Stimulated activated CD4-positive, alpha-beta T cell treated with anti-CD3 and anti-CD28 coated beads, Interleukin-1b, Interleukin-23, amount 100 ng/mL, for 1 hour (primary cell): ENCODE results near the gene CD80.
"Not testable (repeated sequence)": the region's sequence is repeated elsewhere in the genome, so short reads cannot be mapped to it uniquely, and the experiment has no call there.

Experiments used
- DNase-seq, 2 donors: peaks; one replicate each; pipeline ENCODE4 v3.0.0-alpha.2; 2020; ENCODE audit warnings: low read depth in 2 of 2

Gene CD80, protein sequence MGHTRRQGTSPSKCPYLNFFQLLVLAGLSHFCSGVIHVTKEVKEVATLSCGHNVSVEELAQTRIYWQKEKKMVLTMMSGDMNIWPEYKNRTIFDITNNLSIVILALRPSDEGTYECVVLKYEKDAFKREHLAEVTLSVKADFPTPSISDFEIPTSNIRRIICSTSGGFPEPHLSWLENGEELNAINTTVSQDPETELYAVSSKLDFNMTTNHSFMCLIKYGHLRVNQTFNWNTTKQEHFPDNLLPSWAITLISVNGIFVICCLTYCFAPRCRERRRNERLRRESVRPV

DNA sequence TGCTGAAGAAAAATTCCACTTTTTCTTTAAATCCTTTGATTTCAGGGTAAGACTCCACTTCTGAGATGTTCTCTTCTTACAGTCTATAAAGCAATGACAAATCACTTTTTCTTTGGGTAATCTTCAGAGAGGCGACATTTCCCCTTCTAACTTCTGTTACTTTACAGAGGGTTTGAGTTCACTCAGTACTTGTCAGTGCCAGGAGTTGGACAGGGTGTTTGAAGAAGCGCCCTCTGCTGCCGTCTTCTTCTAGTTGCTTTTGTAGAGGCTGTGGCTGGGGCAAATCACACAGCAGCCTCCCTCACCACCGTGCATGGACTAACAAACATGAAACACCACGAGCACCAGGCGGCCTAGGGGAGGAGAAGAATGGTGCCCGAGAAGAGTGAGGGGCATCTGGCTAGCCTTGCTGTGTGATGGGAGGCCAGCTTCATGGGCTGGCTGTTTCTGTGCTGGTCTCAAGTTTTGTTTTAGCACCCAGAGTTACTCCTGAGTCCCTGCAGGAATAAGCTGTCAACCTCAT lies at the start of gene CD80:
Gene CD80 (minus strand): TSS at position 174 of the 523 bp plus-strand sequence. CDS start 1,886 bp downstream, outside the sequence.
- DNase-seq, result peak; percentile 23 to 29

DNA sequence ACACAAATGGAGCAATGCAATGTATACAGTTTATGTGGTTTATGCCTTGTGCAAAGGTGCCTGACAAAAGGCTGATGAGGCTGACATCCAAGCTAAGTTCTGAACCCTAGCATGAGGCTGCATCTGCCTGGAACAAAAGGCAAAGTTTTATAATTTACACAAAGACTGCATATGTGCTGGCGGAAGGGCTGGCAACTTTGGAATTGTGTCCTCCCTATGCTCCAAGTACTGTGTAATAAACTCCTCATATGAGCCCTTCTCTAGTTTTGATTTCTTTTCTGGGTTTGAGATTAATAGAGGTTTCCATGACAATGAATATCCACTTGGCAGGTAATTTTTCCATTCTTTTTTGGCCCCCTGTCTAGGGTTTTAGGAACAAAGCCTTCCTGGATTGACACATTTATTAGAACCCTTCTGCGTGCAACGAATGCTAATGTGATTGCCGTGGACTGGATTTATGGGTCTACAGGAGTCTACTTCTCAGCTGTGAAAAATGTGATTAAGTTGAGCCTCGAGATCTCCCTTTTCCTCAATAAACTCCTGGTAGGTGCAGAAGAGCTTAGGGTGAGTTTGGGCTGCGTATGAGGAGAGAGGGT lies 49.1 kb upstream of the CD80 start:
- no peak for DNase-seq

DNA sequence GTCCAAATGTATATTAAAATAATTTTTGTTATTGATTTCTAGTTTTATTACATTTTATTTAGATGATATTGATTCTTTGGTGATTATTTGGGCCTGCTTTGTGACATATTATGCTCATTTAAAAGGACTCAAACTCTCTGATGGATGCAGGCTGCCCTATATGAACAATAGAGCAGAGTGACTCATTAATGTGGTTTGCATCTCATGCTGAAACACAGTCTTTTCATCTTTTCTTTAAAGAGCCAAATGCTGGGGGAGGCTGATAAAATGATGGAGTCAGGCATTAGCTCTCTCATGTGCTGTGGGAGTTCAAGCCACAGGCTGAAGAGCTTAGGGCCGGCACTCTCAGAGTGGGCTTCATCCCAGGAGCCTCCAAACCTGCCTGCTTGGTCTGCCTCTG lies 45.5 kb upstream of the CD80 start:
- no peak for DNase-seq

DNA sequence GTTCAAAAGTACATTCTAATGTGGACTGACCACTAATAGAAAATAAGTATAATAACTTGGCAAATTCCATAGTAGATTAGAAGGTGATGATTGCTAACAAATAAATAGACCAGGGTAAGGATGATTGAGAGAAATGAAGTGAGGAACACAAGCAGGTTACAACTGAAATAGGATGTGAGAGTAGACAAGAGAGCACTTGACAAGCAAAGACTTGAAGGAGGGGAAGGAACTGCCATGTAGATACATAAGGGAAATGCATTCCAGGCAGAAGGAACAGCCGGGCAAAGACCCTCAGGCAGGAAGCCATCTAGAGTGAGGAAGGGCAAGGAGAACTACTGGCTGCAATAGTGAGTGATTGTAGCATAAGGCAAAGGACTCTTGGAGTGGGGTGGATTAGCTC lies 43.3 kb upstream of the CD80 start:
- DNase-seq, result no peak

DNA sequence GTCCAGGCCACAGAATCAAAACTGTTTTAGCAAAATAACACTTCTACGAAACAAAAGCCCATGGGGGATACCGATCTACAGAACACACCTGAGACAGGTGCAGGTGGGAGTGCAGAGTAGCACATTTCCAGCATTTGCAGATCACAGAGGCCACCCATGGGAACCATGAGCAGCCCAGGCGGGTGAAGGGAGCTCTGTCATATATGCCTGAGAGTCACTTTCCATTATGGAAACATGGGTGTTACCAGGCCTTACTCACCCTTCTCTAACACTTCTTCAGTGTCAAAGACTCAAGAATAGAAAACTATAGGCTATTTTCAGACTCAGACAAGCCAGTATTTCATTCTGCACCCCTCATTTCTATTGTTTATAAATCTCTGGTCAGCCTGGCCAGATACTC lies 41.7 kb upstream of the CD80 start:
- DNase-seq, result no peak

DNA sequence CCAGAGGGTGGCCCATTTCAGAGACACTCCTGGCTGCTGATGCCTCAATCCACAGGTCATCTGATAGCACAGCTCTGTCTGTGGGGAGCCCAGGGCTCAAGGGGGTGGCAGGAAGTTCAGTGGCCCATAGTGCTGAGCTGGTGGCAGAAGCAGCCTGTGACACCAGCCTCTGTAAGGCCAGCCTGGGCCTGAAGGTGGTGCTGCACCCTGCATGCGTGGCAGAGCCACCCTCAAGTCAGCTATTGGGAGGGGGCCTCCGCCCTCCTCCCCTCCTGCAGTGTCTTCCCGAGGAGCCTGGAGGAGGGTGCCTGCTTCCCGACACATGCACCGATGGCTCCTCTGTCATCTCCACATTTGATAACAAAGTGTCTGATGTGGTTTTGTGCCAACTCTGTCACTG lies 41.3 kb upstream of the CD80 start:
- DNase-seq, result no peak

DNA sequence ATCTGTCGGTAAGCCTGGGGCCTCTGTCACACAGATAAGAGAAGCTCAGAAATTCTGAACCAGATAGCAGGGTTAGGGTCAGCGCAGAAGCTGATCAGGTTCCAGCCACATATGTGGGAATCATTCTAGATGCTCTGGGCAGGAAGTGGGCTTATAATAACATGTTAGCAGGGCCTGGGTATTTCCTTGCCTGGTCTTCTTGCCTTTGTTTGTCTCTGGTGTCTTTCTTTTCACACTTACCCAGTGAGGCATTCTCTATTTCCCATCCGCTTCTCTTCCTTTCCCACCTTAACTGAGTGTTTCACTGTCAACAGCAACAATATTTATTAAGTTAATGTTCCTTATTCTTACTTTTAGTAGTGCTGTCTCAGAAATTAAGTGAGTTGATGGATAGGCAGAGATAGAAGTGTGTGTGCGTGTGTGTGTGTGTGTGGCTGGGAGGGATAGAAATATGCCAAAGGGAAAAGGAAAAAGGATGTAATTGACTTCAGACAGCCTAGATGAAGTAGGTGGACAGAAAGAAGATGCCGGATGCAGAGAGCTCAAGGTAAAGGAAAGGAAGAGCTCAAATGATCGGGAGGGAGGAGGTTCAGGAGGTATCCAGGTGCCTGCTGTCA lies 40.3 kb upstream of the CD80 start:
- no peak for DNase-seq

DNA sequence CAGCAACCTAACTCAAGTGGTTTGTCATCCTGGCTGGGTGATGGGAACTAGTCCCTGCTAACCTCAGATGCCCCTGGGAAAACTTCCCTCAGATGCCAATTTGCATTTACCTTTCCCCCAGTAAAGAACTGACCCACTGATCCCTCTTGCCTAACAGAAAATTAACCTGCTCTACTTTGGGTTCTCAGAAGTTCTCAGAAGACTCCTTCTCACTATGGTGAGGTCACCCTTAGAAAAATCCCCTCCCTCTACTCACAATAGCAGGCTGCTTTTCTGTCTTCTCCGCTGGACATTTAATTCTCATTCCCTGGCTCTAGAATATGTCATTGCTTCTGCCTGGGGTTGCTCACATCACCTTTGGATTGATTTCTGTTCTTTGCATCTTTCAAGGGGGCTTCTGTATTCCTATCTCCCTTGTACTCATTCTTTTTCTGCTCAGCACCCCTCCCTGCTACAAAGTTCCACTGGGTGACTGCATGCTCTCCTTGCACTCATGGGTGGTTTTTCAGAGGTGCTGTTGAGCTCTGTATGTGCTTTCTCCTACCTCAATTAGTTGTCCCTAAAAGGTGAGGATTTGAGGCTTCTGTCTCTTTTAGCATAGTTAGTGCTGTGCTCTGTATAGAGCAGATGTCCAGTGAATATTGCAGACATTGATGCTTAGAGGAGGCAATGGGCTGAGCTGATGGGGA lies 39.1 kb upstream of the CD80 start:
- DNase-seq, result no peak

DNA sequence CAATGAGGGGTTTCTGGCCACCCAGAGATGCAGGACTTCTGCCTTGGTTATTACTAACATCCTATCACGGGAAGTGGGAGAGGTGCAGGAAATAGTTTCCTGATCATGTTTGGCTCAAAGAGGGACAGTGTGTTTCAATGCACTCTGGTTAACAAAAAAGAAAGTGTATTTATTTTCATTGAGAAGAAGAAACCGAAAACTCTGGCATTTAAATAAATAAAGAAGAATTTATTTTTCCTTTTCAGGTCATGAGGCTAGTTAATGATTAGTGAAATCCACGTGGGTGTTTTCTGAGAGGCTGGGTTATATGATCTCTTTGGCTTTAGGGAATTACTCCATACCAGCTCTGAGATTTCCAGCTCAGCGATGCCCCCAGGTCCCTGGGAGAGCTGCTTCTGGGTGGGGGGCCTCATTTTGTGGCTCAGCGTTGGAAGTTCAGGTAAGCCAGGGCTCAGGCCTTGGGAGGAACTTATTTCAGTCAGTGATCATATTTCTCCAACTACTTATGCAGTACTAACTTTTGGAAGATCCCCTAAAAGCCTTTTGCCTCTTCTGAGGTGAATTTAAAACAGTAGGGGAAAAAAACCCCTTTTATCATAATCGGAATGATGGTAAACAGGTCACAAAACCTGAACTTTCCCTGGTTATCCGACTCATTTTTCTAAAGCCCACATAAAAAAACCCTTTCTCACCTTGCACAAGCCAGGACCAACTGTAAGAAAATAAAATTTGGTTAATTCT lies 38.3 kb upstream of the CD80 start, which contains the start of gene PLA1A:
Gene PLA1A (plus strand): TSS at position 338 of the 741 bp plus-strand sequence. CDS start 29 bp downstream, at position 367.
- DNase-seq, result no peak

DNA sequence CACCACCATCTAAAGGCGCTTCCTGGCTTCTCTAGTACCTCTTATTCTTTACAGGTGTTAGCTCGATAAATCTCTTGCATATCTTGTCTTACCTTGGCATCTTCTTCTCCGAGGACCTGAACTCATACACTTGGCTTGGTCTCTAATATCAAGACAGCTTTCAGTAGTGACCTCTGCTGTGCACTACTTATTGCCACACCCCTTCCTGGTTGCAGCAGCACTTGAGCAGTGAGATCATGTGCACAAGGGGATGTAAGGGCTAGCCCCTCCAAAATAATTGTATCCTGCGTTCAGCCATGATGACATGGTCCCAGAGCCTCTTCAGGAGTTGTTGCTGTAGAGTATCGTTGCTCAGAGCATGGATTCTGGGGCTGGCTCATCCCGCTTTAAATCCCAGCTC lies 37.0 kb upstream of the CD80 start:
- no peak for DNase-seq

DNA sequence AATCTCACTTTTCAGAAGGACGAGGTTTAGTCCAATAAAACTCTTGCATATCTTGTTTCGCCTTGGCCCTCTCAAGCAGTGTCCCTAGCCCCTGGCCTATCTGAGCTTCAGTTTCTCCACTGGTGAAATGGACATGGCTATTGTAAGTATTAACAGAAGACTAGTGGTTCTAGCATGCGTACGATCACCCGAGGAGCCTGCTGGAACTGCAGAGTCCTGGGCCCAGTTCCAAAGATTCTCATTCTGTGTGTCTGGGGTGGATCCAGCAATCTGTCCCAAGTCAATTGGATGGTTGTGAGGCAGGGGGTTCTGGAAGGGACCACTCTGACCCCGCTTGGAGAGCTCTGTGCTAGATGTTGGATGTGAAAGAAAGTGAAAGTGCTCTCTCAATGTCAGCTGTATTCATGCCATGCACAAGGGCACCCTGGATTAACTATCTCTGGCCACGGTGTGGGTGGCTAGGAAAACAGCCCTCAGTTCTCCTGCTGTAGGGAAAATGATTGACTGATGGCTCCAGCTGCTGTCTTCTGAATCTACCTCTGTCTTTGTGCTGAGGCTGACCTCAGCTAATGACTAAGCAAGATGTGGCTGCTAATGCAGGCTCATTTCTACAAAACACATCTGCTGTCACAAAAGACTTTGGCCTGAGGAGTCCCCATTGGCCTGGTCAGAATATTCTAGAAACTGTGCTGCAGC lies 36.4 kb upstream of the CD80 start:
- no peak for DNase-seq

DNA sequence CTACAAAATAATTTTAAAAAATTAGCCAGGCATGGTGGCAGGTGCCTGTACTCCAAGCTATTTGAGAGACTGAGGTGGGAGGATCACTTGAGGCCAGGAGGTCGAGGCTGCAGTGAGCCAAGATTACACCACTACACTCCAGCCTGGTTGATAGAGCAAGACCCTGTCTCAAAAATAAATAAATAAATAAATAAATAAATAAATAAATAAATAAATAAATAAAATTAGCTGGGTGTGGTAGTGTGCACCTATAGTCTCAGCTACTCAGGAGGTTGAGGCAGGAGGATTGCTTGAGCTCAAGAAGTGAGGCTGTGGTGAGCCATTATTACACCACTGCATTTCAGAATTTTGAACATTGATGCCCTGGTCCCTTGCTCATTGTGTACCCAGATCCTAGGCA lies 35.5 kb upstream of the CD80 start:
- DNase-seq, result not testable (repeated sequence)

DNA sequence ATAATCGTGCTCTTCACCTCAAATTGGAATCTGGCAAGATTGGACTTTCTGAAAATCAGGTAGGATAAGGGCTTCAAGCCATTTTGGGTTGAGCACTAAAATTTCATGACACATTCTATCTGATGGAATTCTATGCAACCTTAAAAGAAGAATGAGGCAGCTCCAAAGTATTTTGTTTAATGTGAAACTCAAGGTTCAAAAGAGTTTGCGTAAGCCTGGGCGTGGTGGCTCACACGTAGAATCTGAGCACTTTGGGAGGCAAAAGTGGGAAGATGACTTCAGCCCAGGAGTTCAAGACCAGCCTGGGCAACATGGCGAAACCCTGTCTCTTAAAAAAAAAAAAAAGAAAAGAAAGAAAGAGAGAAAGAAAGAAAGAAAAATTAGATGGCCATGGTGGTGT lies 34.7 kb upstream of the CD80 start:
- no peak for DNase-seq

DNA sequence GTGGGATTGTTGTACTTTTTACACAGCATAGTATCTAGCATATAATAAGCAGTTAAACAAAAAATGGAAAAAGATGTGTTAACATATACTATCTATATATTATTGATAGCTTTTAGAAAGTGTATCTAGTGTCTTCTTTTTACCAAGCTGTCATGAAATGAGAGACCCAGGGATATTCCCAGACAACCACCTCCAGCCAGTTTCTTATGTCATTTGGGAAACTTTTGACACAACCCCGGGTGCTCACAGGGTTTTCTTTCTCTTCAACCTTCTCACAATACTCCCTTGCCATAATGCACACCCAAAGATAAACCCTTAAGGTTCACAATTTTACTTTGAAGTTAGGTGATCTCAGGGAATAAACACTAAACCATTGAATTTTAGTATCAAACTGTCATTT lies 33.4 kb upstream of the CD80 start:
- no peak for DNase-seq

DNA sequence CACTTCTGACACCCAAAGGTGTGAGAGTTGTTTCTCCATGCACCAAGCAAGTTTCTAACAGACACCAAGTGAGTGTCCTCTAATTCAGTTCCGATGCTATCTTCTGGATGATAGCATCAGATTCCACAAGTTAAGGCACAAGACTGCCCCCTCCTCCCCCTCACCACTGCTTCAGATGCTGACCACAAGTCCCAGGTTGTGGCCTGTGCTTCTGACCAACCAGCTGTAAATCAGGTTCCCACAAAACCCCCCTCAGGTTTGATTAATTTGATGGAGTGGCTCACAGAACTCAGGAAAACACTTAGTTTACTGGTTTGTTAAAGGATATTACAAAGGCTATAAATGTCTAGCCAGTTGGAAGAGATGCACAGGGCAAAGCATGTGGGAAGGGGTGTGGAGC lies 31.3 kb upstream of the CD80 start:
- no peak for DNase-seq

DNA sequence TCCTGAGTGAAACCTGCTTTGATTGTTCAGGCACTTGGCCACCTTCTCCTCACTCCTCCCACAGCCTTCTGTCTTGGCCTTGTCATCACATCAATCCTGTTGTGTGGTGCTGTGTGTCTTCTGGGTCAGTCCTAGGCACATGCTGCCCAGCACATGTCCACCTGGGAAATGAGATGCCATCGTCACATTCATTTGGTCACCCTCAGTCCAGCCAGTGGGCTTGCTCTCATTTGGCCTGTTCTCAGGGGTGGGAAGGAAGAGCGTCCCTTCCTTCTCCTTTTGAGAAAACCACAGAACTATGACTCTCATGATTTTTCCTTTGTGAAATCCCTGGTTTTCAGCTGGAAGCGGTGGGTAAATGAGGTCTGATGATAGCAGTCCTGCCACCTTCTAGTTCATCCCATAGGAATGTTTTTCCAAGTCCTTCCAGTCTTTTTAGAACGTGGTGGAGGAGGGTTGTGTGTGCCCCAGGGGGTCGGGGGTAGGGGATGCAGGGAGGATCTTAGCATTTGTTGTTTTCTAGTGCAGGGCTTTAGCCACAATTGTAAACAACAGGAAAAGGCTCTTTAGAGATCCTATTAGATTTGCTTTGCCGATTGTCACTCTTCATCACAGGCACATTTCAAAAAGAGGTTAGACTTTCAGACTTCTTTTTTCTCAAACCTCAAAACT lies 29.8 kb upstream of the CD80 start:
- no peak for DNase-seq

DNA sequence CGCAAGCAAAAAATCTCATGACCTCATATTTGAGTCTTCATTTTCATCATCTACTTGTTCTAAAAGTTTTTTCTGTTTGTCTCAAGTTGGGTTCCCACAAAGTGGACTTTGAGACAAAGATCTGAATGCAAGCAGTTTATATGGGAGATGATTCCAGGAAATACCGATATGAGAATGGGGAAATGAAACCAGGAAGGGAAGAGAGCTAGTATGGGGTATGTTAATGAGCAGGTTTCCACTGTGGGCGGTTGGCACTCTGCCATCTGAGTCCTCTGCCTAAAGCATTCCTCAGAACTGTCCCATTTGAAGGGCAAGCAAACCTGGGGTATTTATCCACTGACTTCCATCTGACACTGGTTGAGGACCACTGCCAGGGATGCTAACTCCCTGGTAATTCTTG lies 28.7 kb upstream of the CD80 start:
- no peak for DNase-seq

DNA sequence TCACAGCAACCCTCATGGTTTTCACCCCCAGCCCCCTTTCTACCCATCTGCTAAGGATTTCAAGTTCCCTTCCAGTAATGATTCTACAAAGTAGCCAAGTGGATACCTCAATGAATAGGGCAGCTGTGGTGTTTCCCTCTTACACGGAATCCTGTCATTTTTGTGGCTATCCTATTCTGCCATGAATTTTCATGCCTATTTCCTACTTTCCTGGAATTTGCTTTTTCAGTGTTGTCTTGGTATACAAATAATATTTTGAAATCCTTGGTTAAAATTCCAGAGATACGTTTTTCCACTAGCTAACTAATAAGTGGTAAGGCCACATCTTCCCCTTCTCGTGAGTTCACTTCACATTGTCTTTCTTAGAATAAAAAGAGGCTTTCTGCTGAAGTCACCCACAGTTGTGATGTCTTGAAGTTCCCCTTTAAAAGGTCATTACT lies 27.3 kb upstream of the CD80 start:
- DNase-seq, result no peak

DNA sequence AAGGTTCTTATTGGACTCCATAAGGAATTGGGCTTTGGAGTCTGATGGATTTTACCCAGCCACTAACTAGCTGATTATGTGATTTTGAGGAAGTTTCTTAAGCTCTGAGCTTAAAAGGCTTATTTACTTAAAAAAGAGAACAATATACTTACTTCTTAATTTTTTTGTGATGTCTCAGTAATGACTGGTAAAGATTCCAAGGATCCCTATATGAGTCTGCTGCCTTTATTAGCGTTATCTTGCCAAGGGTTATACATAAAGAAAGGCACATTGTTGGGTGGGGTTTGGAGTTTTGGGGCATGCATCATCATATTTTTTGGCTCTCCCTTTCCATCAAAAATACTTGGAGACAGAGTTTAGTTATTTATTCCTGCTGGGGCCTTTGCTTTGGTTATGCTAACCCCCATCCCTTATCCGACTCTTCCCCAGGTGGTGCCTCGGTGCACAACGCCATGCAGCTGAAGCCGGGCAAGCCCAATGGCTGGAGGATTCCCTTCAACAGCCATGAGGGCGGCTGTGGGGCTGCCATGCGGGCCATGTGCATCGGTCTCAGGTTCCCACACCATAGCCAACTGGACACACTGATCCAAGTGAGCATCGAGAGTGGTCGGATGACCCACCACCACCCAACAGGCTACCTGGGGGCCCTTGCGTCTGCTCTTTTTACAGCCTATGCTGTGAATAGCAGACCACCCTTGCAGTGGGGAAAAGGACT lies 26.6 kb upstream of the CD80 start:
- no peak for DNase-seq

DNA sequence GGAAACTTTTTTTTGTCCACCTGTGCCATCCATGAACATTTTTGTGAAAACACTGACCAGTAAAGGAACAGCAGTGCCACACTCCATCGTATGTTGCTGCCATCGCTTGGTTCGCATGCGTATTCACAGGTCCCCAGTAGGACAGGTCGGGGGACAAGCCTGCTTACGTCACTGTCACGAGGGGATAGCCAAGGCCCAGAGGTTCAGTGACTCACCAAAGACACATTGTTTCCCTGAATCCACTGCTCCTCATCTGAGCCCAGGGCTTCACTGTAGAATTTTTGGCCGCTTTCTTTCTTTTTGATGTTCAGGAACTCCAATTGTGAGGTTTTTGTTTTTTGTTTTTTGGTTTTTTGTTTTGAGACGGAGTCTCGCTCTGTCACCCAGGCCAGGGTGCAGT lies 25.8 kb upstream of the CD80 start:
- DNase-seq, result no peak
